Jurkat, Clone E6-1 (cell line): ENCODE data around the gene TNRC18.
A peak's percentile ranks its signal among the peaks of the same experiment; 100 is the strongest.
"Not testable (repeated sequence)": the region's sequence is repeated elsewhere in the genome, so short reads cannot be mapped to it uniquely, and the experiment has no call there.

Experiments used
- DNase-seq: peaks from one replicate; pipeline ENCODE4 v3.0.0-alpha.2; 2011; ENCODE audit warnings: low read depth, low spot score
- H3K4me3 ChIP-seq: 2 replicates; pipeline ENCODE4 v1.5.1; 2011; ENCODE audit warnings: mild to moderate bottlenecking, low read length, control low read depth, moderate library complexity

The TNRC18 gene

GRCh38 chr7:5387711-5388245 is 35.9 kb downstream of the TNRC18 start:
- no peak overlapping the region for H3K4me3 ChIP-seq
- no peak for DNase-seq

- no peak overlapping the region for H3K4me3 ChIP-seq
- no peak for DNase-seq
Measured at GRCh38 chr7:5384618-5385017, 39.0 kb downstream of the TNRC18 start.

GRCh38 chr7:5383314-5384098 is 40.1 kb downstream of the TNRC18 start:
- H3K4me3 ChIP-seq, result no peak overlapping the region
- no peak for DNase-seq

- DNase-seq, result no peak
- no peak overlapping the region for H3K4me3 ChIP-seq
Measured at GRCh38 chr7:5382281-5382892, 41.2 kb downstream of the TNRC18 start.

GRCh38 chr7:5381071-5381772 is 42.4 kb downstream of the TNRC18 start:
- H3K4me3 ChIP-seq, result no peak overlapping the region
- DNase-seq, result no peak

- no peak for DNase-seq
- no peak overlapping the region for H3K4me3 ChIP-seq
Measured at GRCh38 chr7:5380350-5381070, 43.1 kb downstream of the TNRC18 start.

- H3K4me3 ChIP-seq, result no peak overlapping the region
- DNase-seq, result no peak
Measured at GRCh38 chr7:5379546-5379945, 44.1 kb downstream of the TNRC18 start.

GRCh38 chr7:5377816-5378215 is 45.8 kb downstream of the TNRC18 start:
- H3K4me3 ChIP-seq, result no peak overlapping the region
- DNase-seq, result no peak

- DNase-seq, result no peak
- H3K4me3 ChIP-seq, result no peak overlapping the region
Measured at GRCh38 chr7:5377279-5377678, 46.4 kb downstream of the TNRC18 start.

- H3K4me3 ChIP-seq, result no peak overlapping the region
- DNase-seq, result peak; percentile 32
Measured at GRCh38 chr7:5375925-5376324, 47.7 kb downstream of the TNRC18 start.

- no peak overlapping the region for H3K4me3 ChIP-seq
- no peak for DNase-seq
Measured at GRCh38 chr7:5374464-5374863, 49.2 kb downstream of the TNRC18 start.

GRCh38 chr7:5373300-5373699 is 50.3 kb downstream of the TNRC18 start:
- DNase-seq, result no peak
- no peak overlapping the region for H3K4me3 ChIP-seq

GRCh38 chr7:5370454-5371353 is 52.9 kb downstream of the TNRC18 start:
- no peak for DNase-seq
- no peak overlapping the region for H3K4me3 ChIP-seq

GRCh38 chr7:5367661-5368060 is 56.0 kb downstream of the TNRC18 start:
- no peak overlapping the region for H3K4me3 ChIP-seq
- DNase-seq, result no peak

GRCh38 chr7:5365976-5366625 is 57.5 kb downstream of the TNRC18 start:
- not testable (repeated sequence) for H3K4me3 ChIP-seq
- peak; percentile 78 for DNase-seq

GRCh38 chr7:5363729-5364128 is 59.9 kb downstream of the TNRC18 start:
- no peak overlapping the region for H3K4me3 ChIP-seq
- DNase-seq, result no peak

GRCh38 chr7:5362466-5362865 is 61.2 kb downstream of the TNRC18 start:
- no peak overlapping the region for H3K4me3 ChIP-seq
- no peak for DNase-seq
